Fibroblast of lung (primary cell): ENCODE measurements around the gene PICALM.

Source experiments
- CTCF ChIP-seq, 2 donors: IDR thresholded peaks in 1 of 2; conservative IDR thresholded peaks in 1 of 2; 1 replicate in 1 of 2; 2 replicates in 1 of 2; pipeline ENCODE4 v1.5.1; 2011 to 2012; ENCODE audit warnings: low read length in 2 of 2, control low read depth in 1 of 2, inconsistent platforms in 1 of 2, low read depth in 1 of 2, mild to moderate bottlenecking in 1 of 2
- EZH2 ChIP-seq: IDR thresholded peaks from 2 replicates; pipeline ENCODE4 v1.5.1; 2012; ENCODE audit warnings: low read length, control low read depth, mild to moderate bottlenecking; ENCODE audit errors: missing control alignments

GRCh38 chr11:85941380-85941973, 127.4 kb downstream of the PICALM start:
- TF ChIP-seq CTCF (conservative IDR thresholded peaks at IDR 0.05 in 1 of 2, IDR thresholded peaks at IDR 0.05 in 1 of 2; ENCODE audit: low read depth in 1 of 2, low read length in 2 of 2): peak; percentile 66 to 79
- no peak for TF ChIP-seq EZH2
